H9 (cell line): ENCODE data around the gene GATA6. TPM values are rescaled to one million over a fixed set of nuclear protein-coding genes. Genes with fewer than 3 reads are reported as not detected.

Experiments
- DNase-seq: peaks from one replicate; pipeline ENCODE4 v3.0.0-alpha.2; 2017
- H2AFZ ChIP-seq: one replicate; pipeline ENCODE4 v1.6.1; 2013; ENCODE audit warnings: mild to moderate bottlenecking, low read length, control low read depth, moderate library complexity
- H2AK5ac ChIP-seq: 2 replicates; pipeline ENCODE4 v1.6.1; 2013; ENCODE audit warnings: low read length, control low read depth, mixed read lengths; ENCODE audit not compliant: insufficient read length
- H2BK120ac ChIP-seq: one replicate; pipeline ENCODE4 v1.6.1; 2013; ENCODE audit warnings: low read depth, mild to moderate bottlenecking, low read length, control low read depth, inconsistent platforms; ENCODE audit not compliant: poor library complexity, severe bottlenecking
- H2BK12ac ChIP-seq: 2 replicates; pipeline ENCODE4 v1.6.1; 2013; ENCODE audit warnings: low read length, control low read depth, mixed read lengths, low read depth; ENCODE audit not compliant: insufficient read length
- H2BK15ac ChIP-seq: 2 replicates; pipeline ENCODE4 v1.6.1; 2013; ENCODE audit warnings: low read depth, low read length, control low read depth
- H2BK20ac ChIP-seq: one replicate; pipeline ENCODE4 v1.6.1; 2013; ENCODE audit warnings: low read depth, mild to moderate bottlenecking, low read length, control low read depth, inconsistent platforms; ENCODE audit not compliant: poor library complexity, severe bottlenecking
- H2BK5ac ChIP-seq: 2 replicates; pipeline ENCODE4 v1.6.1; 2013; ENCODE audit warnings: low read length, control low read depth, mixed read lengths; ENCODE audit not compliant: insufficient read length
- H3K14ac ChIP-seq: 2 replicates; pipeline ENCODE4 v1.6.1; 2013; ENCODE audit warnings: low read length, control low read depth; ENCODE audit not compliant: insufficient read depth
- H3K18ac ChIP-seq: 2 replicates; pipeline ENCODE4 v1.6.1; 2013; ENCODE audit warnings: low read depth, mild to moderate bottlenecking, mixed read lengths, low read length, control low read depth; ENCODE audit not compliant: insufficient read length
- H3K23ac ChIP-seq: 2 replicates; pipeline ENCODE4 v1.6.1; 2013; ENCODE audit warnings: low read length, control low read depth, mixed read lengths, low read depth; ENCODE audit not compliant: insufficient read length
- H3K23me2 ChIP-seq: 2 replicates; pipeline ENCODE4 v1.6.1; 2013; ENCODE audit warnings: low read depth, mild to moderate bottlenecking, mixed read lengths, low read length, control low read depth; ENCODE audit not compliant: insufficient read length, poor library complexity, severe bottlenecking
- H3K27ac ChIP-seq: 2 replicates; pipeline ENCODE4 v1.5.1; 2013; ENCODE audit warnings: low read length, control low read depth, mixed read lengths, low read depth; ENCODE audit not compliant: insufficient read length
- H3K27me3 ChIP-seq: 2 replicates; pipeline ENCODE4 v1.6.1; 2013; ENCODE audit warnings: low read length, control low read depth, inconsistent platforms; ENCODE audit not compliant: insufficient read depth
- H3K4ac ChIP-seq: 2 replicates; pipeline ENCODE4 v1.6.1; 2013; ENCODE audit warnings: low read depth, mild to moderate bottlenecking, control low read depth, inconsistent platforms, low read length, moderate library complexity
- H3K4me1 ChIP-seq: 2 replicates; pipeline ENCODE4 v1.6.1; 2013; ENCODE audit warnings: low read length, control low read depth, inconsistent platforms; ENCODE audit not compliant: insufficient read depth
- H3K4me2 ChIP-seq: 2 replicates; pipeline ENCODE4 v1.6.1; 2013; ENCODE audit warnings: low read length, control low read depth, mixed read lengths; ENCODE audit not compliant: insufficient read length, insufficient read depth
- H3K56ac ChIP-seq: 2 replicates; pipeline ENCODE4 v1.6.1; 2013; ENCODE audit warnings: low read depth, mild to moderate bottlenecking, mixed read lengths, low read length, control low read depth; ENCODE audit not compliant: insufficient read length
- H3K79me1 ChIP-seq: 2 replicates; pipeline ENCODE4 v1.6.1; 2013; ENCODE audit warnings: low read depth, mild to moderate bottlenecking, moderate library complexity, low read length, control low read depth, inconsistent platforms; ENCODE audit not compliant: insufficient read depth, poor library complexity, severe bottlenecking
- H3K79me2 ChIP-seq: 2 replicates; pipeline ENCODE4 v1.6.1; 2013; ENCODE audit warnings: low read length, control low read depth, inconsistent platforms; ENCODE audit not compliant: insufficient read depth
- H3K9ac ChIP-seq: 2 replicates; pipeline ENCODE4 v1.6.1; 2013; ENCODE audit warnings: low read length, control low read depth, mixed read lengths; ENCODE audit not compliant: insufficient read length; ENCODE audit errors: extremely low read depth
- H3K9me3 ChIP-seq: one replicate; pipeline ENCODE4 v1.6.1; 2013; ENCODE audit warnings: low read depth, low read length, inconsistent platforms; ENCODE audit not compliant: control insufficient read depth
- H3T11ph ChIP-seq: one replicate; pipeline ENCODE4 v1.6.1; 2013; ENCODE audit warnings: mild to moderate bottlenecking, low read length, control low read depth, inconsistent platforms
- H4K20me1 ChIP-seq: one replicate; pipeline ENCODE4 v1.6.1; 2013; ENCODE audit not compliant: control insufficient read depth, insufficient read length, insufficient read depth
- H4K5ac ChIP-seq: 2 replicates; pipeline ENCODE4 v1.6.1; 2013; ENCODE audit warnings: low read depth, mild to moderate bottlenecking, mixed read lengths, low read length, control low read depth; ENCODE audit not compliant: insufficient read length
- H4K8ac ChIP-seq: replicated peaks from 2 replicates; pipeline ENCODE4 v1.6.1; 2013; ENCODE audit warnings: low read length, control low read depth, mixed read lengths, low read depth; ENCODE audit not compliant: insufficient read length
- H4K91ac ChIP-seq: 2 replicates; pipeline ENCODE4 v1.6.1; 2013; ENCODE audit warnings: low read depth, mild to moderate bottlenecking, moderate library complexity, mixed read lengths, low read length, control low read depth; ENCODE audit not compliant: insufficient read length
- H3K27ac Mint-ChIP-seq, 3 experiments: 2 replicates in 2 of 3; 3 replicates in 1 of 3; pipeline ENCODE4 v1.8.0; 2020 to 2021; ENCODE audit warnings: mixed read lengths in 3 of 3, mild to moderate bottlenecking in 1 of 3, moderate library complexity in 1 of 3
- H3K27me3 Mint-ChIP-seq: 2 replicates; pipeline ENCODE4 v1.8.0; 2021; ENCODE audit warnings: low read depth, mild to moderate bottlenecking, moderate library complexity, mixed read lengths
- H3K36me3 Mint-ChIP-seq, 3 experiments: 2 replicates in 2 of 3; 3 replicates in 1 of 3; pipeline ENCODE4 v1.8.0; 2020 to 2021; ENCODE audit warnings: low read depth in 3 of 3, mixed read lengths in 3 of 3; ENCODE audit not compliant: insufficient read depth in 1 of 3
- H3K4me1 Mint-ChIP-seq, 2 experiments: 2 replicates each; pipeline ENCODE4 v1.8.0; 2020; ENCODE audit warnings: mixed read lengths in 2 of 2
- H3K4me3 Mint-ChIP-seq, 2 experiments: 2 replicates in 1 of 2; 3 replicates in 1 of 2; pipeline ENCODE4 v1.8.0; 2020 to 2021; ENCODE audit warnings: mild to moderate bottlenecking in 2 of 2, mixed read lengths in 2 of 2, moderate library complexity in 1 of 2
- H3K9me3 Mint-ChIP-seq, 2 experiments: 2 replicates in 1 of 2; 3 replicates in 1 of 2; pipeline ENCODE4 v1.8.0; 2020; ENCODE audit warnings: mild to moderate bottlenecking in 2 of 2, mixed read lengths in 2 of 2, moderate library complexity in 1 of 2
- WGBS: extraction: QIAGEN DNeasy Blood & Tissue Kit; methylation state at CpG from one replicate; pipeline ENCODE4 v1.1.7; 2013; ENCODE audit warnings: missing lambda C conversion rate, low lambda C conversion rate, mixed read lengths; ENCODE audit not compliant: insufficient read length; ENCODE audit errors: extremely low coverage; 5-methylcytosine and 5-hydroxymethylcytosine counted together
- total RNA-seq: library from RNA; stranded (reverse); gene quantifications from 2 replicates; pipeline ENCODE4 v1.2.1, GENCODE V29; 2021
- TF ChIP-seq, protein P1 (sequence below): fragments of 200-600 bp; sonication (generic); conservative IDR thresholded peaks from 3 replicates; pipeline ENCODE4 v1.8.0; 2021; ENCODE audit warnings: antibody characterized with exemption, mild to moderate bottlenecking

The GATA6 gene
- total RNA-seq, 1 experiment from 2014 or later = not detected

DNA sequence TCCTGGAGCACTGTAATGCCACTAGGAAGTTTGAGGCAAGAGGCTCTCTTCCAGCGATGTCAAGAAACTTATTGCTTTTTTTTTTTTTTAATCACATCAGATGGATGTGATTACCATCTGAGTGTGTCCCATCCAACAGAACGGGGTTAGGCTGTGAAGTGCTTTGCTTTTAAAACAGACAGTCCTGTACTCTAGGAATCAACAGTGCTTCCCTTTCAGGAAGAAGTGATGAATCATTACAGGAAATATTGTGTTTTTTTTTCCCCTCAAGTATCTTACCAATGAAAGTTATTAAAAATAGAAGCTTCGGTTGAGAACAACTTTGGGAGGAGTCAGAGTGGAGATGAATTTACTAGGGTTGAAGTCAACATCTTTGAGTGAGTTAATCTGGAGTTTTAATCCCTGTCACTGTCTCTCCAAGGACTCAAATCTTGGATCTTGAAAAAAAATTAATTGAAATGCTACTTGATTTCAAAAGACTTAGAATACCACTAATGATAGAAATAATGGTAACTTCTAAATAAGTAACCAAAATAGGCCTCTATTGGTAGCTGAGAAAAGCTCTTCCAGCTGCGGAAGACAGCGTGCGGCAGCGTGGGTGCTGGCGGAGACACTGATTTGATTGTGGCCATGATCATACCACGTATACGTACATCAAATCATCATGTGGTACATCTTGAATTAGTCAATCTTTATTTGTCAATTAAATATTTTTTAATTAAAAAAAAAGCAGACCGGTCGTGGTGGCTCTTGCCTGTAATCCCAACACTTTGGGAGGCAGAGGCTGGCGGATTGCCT is 45.5 kb downstream of the GATA6 start:
- H3T11ph ChIP-seq = no peak overlapping the region
- H3K9me3 Mint-ChIP-seq = no peaks in the 10 kb centered on the region
- no peak overlapping the region for H3K9ac ChIP-seq
- no peak for DNase-seq
- no peaks in the 10 kb centered on the region for H3K79me2 ChIP-seq
- no peaks in the 10 kb centered on the region for H3K9me3 ChIP-seq
- H3K23ac ChIP-seq = no peak overlapping the region
- no CpG with 5 or more reads among the region's 13 CpGs for WGBS
- no peak overlapping the region for H3K4me3 Mint-ChIP-seq
- no peaks in the 10 kb centered on the region for H3K79me1 ChIP-seq
- no peak overlapping the region for H2AFZ ChIP-seq
- H4K8ac ChIP-seq = no peak overlapping the region
- TF ChIP-seq, protein P1, sequence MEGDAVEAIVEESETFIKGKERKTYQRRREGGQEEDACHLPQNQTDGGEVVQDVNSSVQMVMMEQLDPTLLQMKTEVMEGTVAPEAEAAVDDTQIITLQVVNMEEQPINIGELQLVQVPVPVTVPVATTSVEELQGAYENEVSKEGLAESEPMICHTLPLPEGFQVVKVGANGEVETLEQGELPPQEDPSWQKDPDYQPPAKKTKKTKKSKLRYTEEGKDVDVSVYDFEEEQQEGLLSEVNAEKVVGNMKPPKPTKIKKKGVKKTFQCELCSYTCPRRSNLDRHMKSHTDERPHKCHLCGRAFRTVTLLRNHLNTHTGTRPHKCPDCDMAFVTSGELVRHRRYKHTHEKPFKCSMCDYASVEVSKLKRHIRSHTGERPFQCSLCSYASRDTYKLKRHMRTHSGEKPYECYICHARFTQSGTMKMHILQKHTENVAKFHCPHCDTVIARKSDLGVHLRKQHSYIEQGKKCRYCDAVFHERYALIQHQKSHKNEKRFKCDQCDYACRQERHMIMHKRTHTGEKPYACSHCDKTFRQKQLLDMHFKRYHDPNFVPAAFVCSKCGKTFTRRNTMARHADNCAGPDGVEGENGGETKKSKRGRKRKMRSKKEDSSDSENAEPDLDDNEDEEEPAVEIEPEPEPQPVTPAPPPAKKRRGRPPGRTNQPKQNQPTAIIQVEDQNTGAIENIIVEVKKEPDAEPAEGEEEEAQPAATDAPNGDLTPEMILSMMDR = no peak
- H3K27me3 Mint-ChIP-seq = peaks cover 46% of the 10 kb centered on the region
- no peaks in the 10 kb centered on the region for H4K20me1 ChIP-seq
- H3K27ac Mint-ChIP-seq = no peak overlapping the region
- H3K36me3 Mint-ChIP-seq = no peaks in the 10 kb centered on the region
- H3K14ac ChIP-seq = no peak overlapping the region
- no peak overlapping the region for H2BK12ac ChIP-seq
- no peak overlapping the region for H4K5ac ChIP-seq
- no peaks in the 10 kb centered on the region for H3K23me2 ChIP-seq
- H3K56ac ChIP-seq = no peak overlapping the region
- H2BK120ac ChIP-seq = no peak overlapping the region
- no peak overlapping the region for H2BK15ac ChIP-seq
- no peak overlapping the region for H3K4me2 ChIP-seq
- H2AK5ac ChIP-seq = no peak overlapping the region
- H2BK5ac ChIP-seq = no peak overlapping the region
- H2BK20ac ChIP-seq = no peak overlapping the region
- H3K18ac ChIP-seq = no peak overlapping the region
- no peak overlapping the region for H3K4ac ChIP-seq
- H3K27me3 ChIP-seq = peaks cover 7% of the 10 kb centered on the region
- H4K91ac ChIP-seq = no peak overlapping the region
- H3K4me1 ChIP-seq = peaks cover 2% of the 10 kb centered on the region; the same call in 1 of the 2 replicates
- no peak overlapping the region for H3K27ac ChIP-seq
- peaks cover 5 to 8% of the 10 kb centered on the region in 2 experiments; a peak in 3 of 4 replicates for H3K4me1 Mint-ChIP-seq
